ENCODE data around the gene TRIM46.
"Not testable (repeated sequence)": the region's sequence is repeated elsewhere in the genome, so short reads cannot be mapped to it uniquely, and the experiment has no call there.

Gene TRIM46

GRCh38 chr1:155186794-155187455 is 13.3 kb downstream of the TRIM46 start:
- DNase-seq (ENCODE audit: low spot score), result no peak

- no peak for DNase-seq (ENCODE audit: low spot score)
These were observed 13.8 kb downstream of the TRIM46 start for GRCh38 chr1:155187456-155187891.

GRCh38 chr1:155188268-155188667 is 14.6 kb downstream of the TRIM46 start:
- DNase-seq (ENCODE audit: low spot score), result no peak

- not testable (repeated sequence) for DNase-seq (ENCODE audit: low spot score)
These were observed 16.3 kb downstream of the TRIM46 start for GRCh38 chr1:155189926-155190325.

GRCh38 chr1:155191904-155192303 is 18.3 kb downstream of the TRIM46 start:
- DNase-seq (ENCODE audit: low spot score), result no peak

- no peak for DNase-seq (ENCODE audit: low spot score)
These were observed 19.0 kb downstream of the TRIM46 start for GRCh38 chr1:155192346-155193274.

- peak; percentile 87 for DNase-seq (ENCODE audit: low spot score)
These were observed 19.8 kb downstream of the TRIM46 start for GRCh38 chr1:155193275-155193990.

- not testable (repeated sequence) for DNase-seq (ENCODE audit: low spot score)
These were observed 20.3 kb downstream of the TRIM46 start for GRCh38 chr1:155193991-155194240.

GRCh38 chr1:155195201-155196102 is 21.8 kb downstream of the TRIM46 start:
- DNase-seq (ENCODE audit: low spot score), result no peak

- no peak for DNase-seq (ENCODE audit: low spot score)
These were observed 22.6 kb downstream of the TRIM46 start for GRCh38 chr1:155196103-155196892.

- DNase-seq (ENCODE audit: low spot score), result no peak
These were observed 23.4 kb downstream of the TRIM46 start for GRCh38 chr1:155196893-155197638.

GRCh38 chr1:155197901-155198546 is 24.4 kb downstream of the TRIM46 start:
- DNase-seq (ENCODE audit: low spot score), result no peak

- DNase-seq (ENCODE audit: low spot score), result no peak
These were observed 24.9 kb downstream of the TRIM46 start for GRCh38 chr1:155198547-155198906.

- no peak for DNase-seq (ENCODE audit: low spot score)
These were observed 26.1 kb downstream of the TRIM46 start for GRCh38 chr1:155199792-155200191.

- DNase-seq (ENCODE audit: low spot score), result no peak
These were observed 27.3 kb downstream of the TRIM46 start for GRCh38 chr1:155200920-155201319.

- no peak for DNase-seq (ENCODE audit: low spot score)
These were observed 28.5 kb downstream of the TRIM46 start for GRCh38 chr1:155202198-155202597.

GRCh38 chr1:155202731-155203515 is 29.3 kb downstream of the TRIM46 start:
- no peak for DNase-seq (ENCODE audit: low spot score)

GRCh38 chr1:155205035-155205434 is 31.4 kb downstream of the TRIM46 start:
- no peak for DNase-seq (ENCODE audit: low spot score)

All from NAMALWA (cell line).